Heart left ventricle (tissue), 16 donors: ENCODE measurements around the gene FBXL12. TPM values are rescaled to one million over a fixed set of nuclear protein-coding genes. Genes with fewer than 3 reads are reported as not detected.

Source experiments
- ATAC-seq, 4 donors: fragments of 200-7000 bp; cut with Tn5 transposase; one replicate each; pipeline ENCODE4 v1.9.1; 2020 to 2022; ENCODE audit warnings: moderate library complexity in 4 of 4, mild to moderate bottlenecking in 3 of 4, moderate number of reproducible peaks in 1 of 4
- DNase-seq, 5 donors: peaks; one replicate each; pipeline ENCODE4 v3.0.0-alpha.2; 2020
- H3K27ac ChIP-seq, 12 donors: fragments of 200-600 bp; sonication (generic) in 4 of 12; one replicate each; pipeline versions ENCODE4 v1.5.0 to v1.8.0; 2016 to 2022; ENCODE audit warnings: mild to moderate bottlenecking in 2 of 12
- H3K27me3 ChIP-seq, 9 donors: fragments of 200-600 bp; sonication (generic) in 2 of 9; one replicate each; pipeline versions ENCODE4 v1.5.1 to v1.8.0; 2016 to 2022; ENCODE audit warnings: mild to moderate bottlenecking in 3 of 9
- H3K36me3 ChIP-seq, 9 donors: fragments of 200-600 bp; sonication (generic) in 2 of 9; one replicate each; pipeline versions ENCODE4 v1.5.0 to v1.8.0; 2018 to 2022; ENCODE audit warnings: mild to moderate bottlenecking in 2 of 9
- H3K4me1 ChIP-seq, 12 donors: fragments of 200-600 bp; sonication (generic) in 4 of 12; one replicate each; pipeline versions ENCODE4 v1.5.0 to v1.8.0; 2016 to 2022; ENCODE audit warnings: mild to moderate bottlenecking in 3 of 12
- H3K4me3 ChIP-seq, 12 donors: fragments of 200-600 bp; sonication (generic) in 4 of 12; one replicate each; pipeline versions ENCODE4 v1.5.0 to v1.8.0; 2017 to 2022; ENCODE audit warnings: mild to moderate bottlenecking in 9 of 12, moderate library complexity in 4 of 12
- H3K9me3 ChIP-seq, 12 donors: fragments of 200-600 bp; sonication (generic) in 4 of 12; one replicate each; pipeline versions ENCODE4 v1.5.0 to v1.8.0; 2016 to 2022; ENCODE audit warnings: mild to moderate bottlenecking in 1 of 12
- CTCF ChIP-seq, 12 donors: fragments of 200-600 bp; sonication (generic) in 4 of 12; IDR thresholded peaks; one replicate each; pipeline versions ENCODE4 v1.5.0 to v1.8.0; 2018 to 2022; ENCODE audit warnings: antibody characterized with exemption in 12 of 12, mild to moderate bottlenecking in 5 of 12
- POLR2A ChIP-seq, 2 donors: fragments of 450-650 bp; IDR thresholded peaks; one replicate each; pipeline ENCODE4 v1.6.1; 2017; ENCODE audit warnings: antibody characterized with exemption in 2 of 2, mild to moderate bottlenecking in 2 of 2, moderate library complexity in 2 of 2
- WGBS, 4 donors: extraction: QIAGEN DNeasy Blood & Tissue Kit in 2 of 4; methylation state at CpG; one replicate each; pipeline versions ENCODE4 v1.1.5 to v1.1.7; 2013 to 2018; 5-methylcytosine and 5-hydroxymethylcytosine counted together
- intact Hi-C, 10 donors: fragments of 100-400 bp; cut with DNase I; formaldehyde crosslinking; loops; one replicate each; pipeline versions ENCODE4 v1.11.1 to v1.14.2; 2022
- polyA plus RNA-seq, 2 donors: library from polyadenylated mRNA; stranded (reverse); fragments of 200-250 nt; gene quantifications; one replicate each; pipeline ENCODE4 v1.2.3, GENCODE V29; 2013
- total RNA-seq, 9 donors: library from RNA; depleted of rRNA in 2 of 9; stranded (reverse); fragments of >200 nt in 2 of 9; fragmentation: NEBNext Ultra II Directional in 3 of 9; extraction: Animal tissue kit (Norgen Biotek cat#: 25700) in 3 of 9; gene quantifications; one replicate each; pipeline versions ENCODE4 v1.1.0 to v1.2.4, GENCODE V29; 2016 to 2023
- donor health status: ischemic (EF 13 %, LVEDD 7.1; RV severe dilation, severe dysfunction).
- donor health status: healthy with polysubstance abuse.
- donor health status: DM: no; HTN: yes; CAD: no.
- donor health status: DM: no; HTN: no; CAD: no.
- donor health status: ischemic (EF 25% LVEDD 6.9; RV normal size, moderate dysfunction).
- donor health status: ischemic (EF 25% LVEDD 5.7; RV mildly dilated, moderate dysfunction).
- donor health status: healthy.
- donor health status: DM: yes; HTN: yes; CAD: no.
- donor health status: ischemic (EF 35%, LVEDD 5.7; RV mildly dilated, moderate dysfunction).
- donor health status: nonischemic (EF 11% LVEDD 7.7; RV severe dilation, severe dysfunction).
- donor health status: DM: yes; HTN: yes; CAD: no.
- donor health status: PGD.
- donor health status: ischemic (EF 29% LVEDD 5.4; RV normal size, mild dysfunction).
- donor health status: nonischemic (EF 23%, LVEDD 6.1; RV moderate dilation, normal function).

The FBXL12 gene
- total and polyA plus RNA-seq, 11 donors = 9.8 to 17.6 (median 12.2) TPM

GRCh38 chr19:9862938-9863337 is 44.1 kb upstream of the FBXL12 start:
- ATAC-seq = no peak
- TF ChIP-seq POLR2A (IDR thresholded peaks at IDR 0.05) (no peak), CTCF (IDR thresholded peaks at IDR 0.05) (no peak)

GRCh38 chr19:9861503-9861902 is 42.6 kb upstream of the FBXL12 start:
- H3K36me3 ChIP-seq = no peaks in the 10 kb centered on the region
- 95 to 100% (median 99%) methylated on average over 1 of the region's 1 CpG for WGBS, 4 donors
- H3K27ac ChIP-seq = no peak overlapping the region
- no peak overlapping the region for H3K4me3 ChIP-seq
- peaks cover 0 to 2% (median 0%) of the 10 kb centered on the region in 9 donors for H3K27me3 ChIP-seq
- no peaks in the 10 kb centered on the region for H3K9me3 ChIP-seq
- TF ChIP-seq POLR2A (IDR thresholded peaks at IDR 0.05) = no peak
- no peak for TF ChIP-seq CTCF (IDR thresholded peaks at IDR 0.05)
- DNase-seq (no peak), ATAC-seq (no peak)
- intact Hi-C loops = no loop called here
- peaks cover 0 to 12% (median 0%) of the 10 kb centered on the region in 12 donors for H3K4me1 ChIP-seq

More at GRCh38 chr19:9862938-9863337, 44.1 kb upstream of the FBXL12 start:
- no peak overlapping the region for H3K4me3 ChIP-seq
- H3K36me3 ChIP-seq = no peaks in the 10 kb centered on the region
- peaks cover 0 to 8% (median 0%) of the 10 kb centered on the region in 12 donors for H3K4me1 ChIP-seq
- WGBS, 4 donors = 61 to 85% (median 67%) methylated on average over 4 of the region's 4 CpGs
- intact Hi-C loops = no loop called here
- H3K9me3 ChIP-seq = no peaks in the 10 kb centered on the region
- peaks cover 0 to 2% (median 0%) of the 10 kb centered on the region in 9 donors for H3K27me3 ChIP-seq
- DNase-seq = no peak
- H3K27ac ChIP-seq = no peak overlapping the region

- WGBS, 4 donors = 81 to 90% (median 83%) methylated on average over 8 of the region's 8 CpGs
- no peak for ATAC-seq
Measured at GRCh38 chr19:9860407-9860806, 41.5 kb upstream of the FBXL12 start.

DNA sequence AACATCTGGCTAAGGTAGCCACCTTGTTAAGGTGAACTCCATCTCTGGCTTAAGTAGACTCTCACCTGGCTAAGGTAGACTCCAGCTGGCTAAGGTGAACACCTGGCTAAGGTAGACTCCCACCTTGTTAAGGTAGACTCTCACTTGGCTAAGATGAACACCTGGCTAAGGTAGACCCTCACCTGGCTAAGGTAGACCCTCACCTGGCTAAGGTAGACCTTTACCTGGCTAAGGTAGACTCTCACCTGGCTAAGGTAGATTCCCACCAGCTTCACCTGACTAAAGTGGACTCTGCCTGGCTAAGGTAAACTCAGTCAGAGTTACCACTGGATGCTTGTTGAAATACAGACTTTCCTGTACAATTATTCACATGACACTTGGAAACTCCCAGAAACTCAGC is 39.9 kb upstream of the FBXL12 start:
- H3K27me3 ChIP-seq = peaks cover 0 to 2% (median 0%) of the 10 kb centered on the region in 9 donors
- peaks cover 0 to 12% (median 0%) of the 10 kb centered on the region in 12 donors for H3K4me1 ChIP-seq
- H3K27ac ChIP-seq = peak overlapping the region in 1 of 12 donors; percentile 71
- DNase-seq (no peak), ATAC-seq (no peak)
- peaks cover 0 to 5% (median 0%) of the 10 kb centered on the region in 12 donors for H3K9me3 ChIP-seq
- peaks cover 0 to 3% (median 0%) of the 10 kb centered on the region in 9 donors for H3K36me3 ChIP-seq
- no peak overlapping the region for H3K4me3 ChIP-seq
- TF ChIP-seq CTCF (IDR thresholded peaks at IDR 0.05) = no peak
- no peak for TF ChIP-seq POLR2A (IDR thresholded peaks at IDR 0.05)
- intact Hi-C loops = no loop called here

More at GRCh38 chr19:9860407-9860806, 41.5 kb upstream of the FBXL12 start:
- Histone ChIP-seq H3K27ac (no peak overlapping the region), H3K27me3 (peaks cover 0 to 2% (median 0%) of the 10 kb centered on the region in 9 donors), H3K36me3 (no peaks in the 10 kb centered on the region), H3K4me1 (peaks cover 0 to 12% (median 0%) of the 10 kb centered on the region in 12 donors), H3K9me3 (no peaks in the 10 kb centered on the region), H3K4me3 (no peak overlapping the region)
- intact Hi-C loops = no loop called here
- DNase-seq = no peak
- no peak for TF ChIP-seq POLR2A (IDR thresholded peaks at IDR 0.05)
- no peak for TF ChIP-seq CTCF (IDR thresholded peaks at IDR 0.05)
